Osteoblast (primary cell): Measurements from ENCODE around the gene NUDT4. TPM values are rescaled to one million over a fixed set of nuclear protein-coding genes. Genes with fewer than 3 reads are reported as not detected.

Source experiments
- DNase-seq: peaks from one replicate; pipeline ENCODE4 v3.0.0; 2011; ENCODE audit warnings: low spot score, mixed read lengths; ENCODE audit not compliant: insufficient read length; ENCODE audit errors: missing footprints
- H2AFZ ChIP-seq: 2 replicates; pipeline ENCODE4 v1.6.0; 2011; ENCODE audit warnings: mild to moderate bottlenecking, low read length
- H3K27ac ChIP-seq: 2 replicates; pipeline ENCODE4 v1.5.1; 2011; ENCODE audit warnings: mild to moderate bottlenecking, low read depth, low read length, moderate library complexity
- H3K27me3 ChIP-seq: 2 replicates; pipeline ENCODE4 v1.6.0; 2012; ENCODE audit warnings: mild to moderate bottlenecking, control low read depth, inconsistent platforms, low read length, moderate library complexity; ENCODE audit not compliant: insufficient read depth
- H3K36me3 ChIP-seq: 2 replicates; pipeline ENCODE4 v1.5.1; 2011; ENCODE audit warnings: mild to moderate bottlenecking, low read length, control low read depth, moderate library complexity; ENCODE audit not compliant: insufficient read depth
- H3K4me1 ChIP-seq: 2 replicates; pipeline ENCODE4 v1.5.1; 2011; ENCODE audit warnings: mild to moderate bottlenecking, low read length, control low read depth, moderate library complexity; ENCODE audit not compliant: insufficient read depth
- H3K4me2 ChIP-seq: 2 replicates; pipeline ENCODE4 v1.6.0; 2011; ENCODE audit warnings: mild to moderate bottlenecking, low read length; ENCODE audit not compliant: insufficient read depth
- H3K4me3 ChIP-seq: fragments of 200-600 bp; sonication (generic); 3 replicates; pipeline ENCODE4 v1.5.1; 2012; ENCODE audit warnings: mild to moderate bottlenecking, low read length, inconsistent platforms; ENCODE audit not compliant: insufficient read depth
- H3K79me2 ChIP-seq: 2 replicates; pipeline ENCODE4 v1.6.0; 2012; ENCODE audit warnings: mild to moderate bottlenecking, low read length, control low read depth, inconsistent platforms; ENCODE audit not compliant: insufficient read depth
- H3K9me3 ChIP-seq: 2 replicates; pipeline ENCODE4 v1.5.1; 2011; ENCODE audit warnings: low read depth, low read length, control low read depth
- H4K20me1 ChIP-seq: 2 replicates; pipeline ENCODE4 v1.6.0; 2012; ENCODE audit warnings: mild to moderate bottlenecking, low read length, control low read depth; ENCODE audit not compliant: insufficient read depth
- total RNA-seq: library from RNA; depleted of rRNA; stranded (reverse); fragments of >200 nt; gene quantifications from 2 replicates; pipeline ENCODE4 v1.2.3, GENCODE V29; 2012
- TF ChIP-seq, protein P1 (sequence below): IDR thresholded peaks from 2 replicates; pipeline ENCODE4 v1.5.1; 2011; ENCODE audit warnings: mild to moderate bottlenecking, low read depth, low read length, moderate library complexity; ENCODE audit errors: extremely low read depth

NUDT4 gene
- total RNA-seq, 1 donor: 145 TPM

DNA sequence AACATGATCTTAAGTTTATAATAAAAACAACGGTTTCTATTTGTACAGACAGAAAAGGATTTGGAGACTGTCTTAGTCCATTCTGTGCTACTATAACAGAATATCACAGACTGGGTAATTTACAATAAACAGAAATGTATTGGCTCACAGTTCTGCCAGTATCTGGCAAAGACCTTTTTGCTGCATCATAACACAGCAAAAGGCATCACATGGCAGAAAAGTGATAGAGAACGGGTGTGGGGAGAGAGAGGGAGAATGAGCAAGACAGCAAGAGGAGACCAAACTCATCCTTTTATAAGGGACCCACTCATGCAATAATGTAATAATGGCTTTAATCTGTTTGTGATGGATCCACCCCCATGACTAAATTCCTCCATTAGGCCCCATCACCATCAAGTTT is 17.0 kb upstream of the NUDT4 start:
- DNase-seq: no peak
- H3K36me3 ChIP-seq: no peaks in the 10 kb centered on the region
- peaks cover 10% of the 10 kb centered on the region for H3K4me1 ChIP-seq
- H3K4me2 ChIP-seq: no peak overlapping the region
- no peaks in the 10 kb centered on the region for H4K20me1 ChIP-seq
- TF ChIP-seq, protein P1, sequence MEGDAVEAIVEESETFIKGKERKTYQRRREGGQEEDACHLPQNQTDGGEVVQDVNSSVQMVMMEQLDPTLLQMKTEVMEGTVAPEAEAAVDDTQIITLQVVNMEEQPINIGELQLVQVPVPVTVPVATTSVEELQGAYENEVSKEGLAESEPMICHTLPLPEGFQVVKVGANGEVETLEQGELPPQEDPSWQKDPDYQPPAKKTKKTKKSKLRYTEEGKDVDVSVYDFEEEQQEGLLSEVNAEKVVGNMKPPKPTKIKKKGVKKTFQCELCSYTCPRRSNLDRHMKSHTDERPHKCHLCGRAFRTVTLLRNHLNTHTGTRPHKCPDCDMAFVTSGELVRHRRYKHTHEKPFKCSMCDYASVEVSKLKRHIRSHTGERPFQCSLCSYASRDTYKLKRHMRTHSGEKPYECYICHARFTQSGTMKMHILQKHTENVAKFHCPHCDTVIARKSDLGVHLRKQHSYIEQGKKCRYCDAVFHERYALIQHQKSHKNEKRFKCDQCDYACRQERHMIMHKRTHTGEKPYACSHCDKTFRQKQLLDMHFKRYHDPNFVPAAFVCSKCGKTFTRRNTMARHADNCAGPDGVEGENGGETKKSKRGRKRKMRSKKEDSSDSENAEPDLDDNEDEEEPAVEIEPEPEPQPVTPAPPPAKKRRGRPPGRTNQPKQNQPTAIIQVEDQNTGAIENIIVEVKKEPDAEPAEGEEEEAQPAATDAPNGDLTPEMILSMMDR: no peak
- no peak overlapping the region for H2AFZ ChIP-seq
- no peaks in the 10 kb centered on the region for H3K9me3 ChIP-seq
- H3K79me2 ChIP-seq: no peaks in the 10 kb centered on the region
- H3K27me3 ChIP-seq: no peaks in the 10 kb centered on the region
- H3K4me3 ChIP-seq: no peak overlapping the region
- H3K27ac ChIP-seq: no peak overlapping the region

DNA sequence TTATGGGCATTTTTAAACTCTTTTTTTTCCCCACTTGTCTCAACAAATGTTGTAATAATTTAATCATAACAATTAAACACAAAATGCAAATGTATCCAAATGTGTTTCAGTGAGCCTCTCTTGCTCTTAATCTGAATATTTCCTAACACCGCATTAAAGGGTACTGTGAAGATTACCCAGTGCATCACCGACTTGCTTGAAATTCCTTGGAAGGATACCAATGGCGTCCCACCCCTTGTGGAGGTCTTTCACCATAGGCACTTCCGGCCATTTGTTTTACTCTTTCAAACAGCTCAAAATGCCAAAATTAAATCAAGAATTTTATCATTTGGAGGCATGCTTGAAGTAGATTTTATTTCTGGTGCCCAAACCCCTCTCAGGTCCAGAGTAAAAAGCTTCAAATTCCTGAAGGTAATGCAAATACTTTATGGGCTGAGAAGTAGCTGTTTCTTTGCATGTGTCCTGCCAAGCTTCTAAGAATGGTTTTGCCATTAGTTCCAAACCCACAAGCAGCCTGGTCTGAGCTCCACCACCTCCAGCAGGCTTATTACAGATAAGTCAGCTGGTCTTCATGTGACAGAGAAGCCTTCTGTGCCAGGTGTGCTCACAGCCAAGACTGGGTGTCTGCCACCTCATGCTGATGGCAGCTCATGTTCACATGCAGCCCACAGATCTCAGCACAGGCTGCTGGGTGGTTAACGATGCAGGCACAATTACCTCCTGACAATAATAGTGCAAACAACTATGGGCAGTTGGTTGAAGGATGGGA is 16.4 kb upstream of the NUDT4 start:
- Histone ChIP-seq H4K20me1 (no peaks in the 10 kb centered on the region), H3K27me3 (no peaks in the 10 kb centered on the region), H3K9me3 (no peaks in the 10 kb centered on the region), H3K4me3 (no peak overlapping the region), H3K4me1 (peaks cover 14% of the 10 kb centered on the region), H2AFZ (no peak overlapping the region), H3K27ac (no peak overlapping the region), H3K4me2 (no peak overlapping the region), H3K79me2 (no peaks in the 10 kb centered on the region), H3K36me3 (no peaks in the 10 kb centered on the region)
- TF ChIP-seq, protein P1: no peak
- DNase-seq: peak; percentile 35

DNA sequence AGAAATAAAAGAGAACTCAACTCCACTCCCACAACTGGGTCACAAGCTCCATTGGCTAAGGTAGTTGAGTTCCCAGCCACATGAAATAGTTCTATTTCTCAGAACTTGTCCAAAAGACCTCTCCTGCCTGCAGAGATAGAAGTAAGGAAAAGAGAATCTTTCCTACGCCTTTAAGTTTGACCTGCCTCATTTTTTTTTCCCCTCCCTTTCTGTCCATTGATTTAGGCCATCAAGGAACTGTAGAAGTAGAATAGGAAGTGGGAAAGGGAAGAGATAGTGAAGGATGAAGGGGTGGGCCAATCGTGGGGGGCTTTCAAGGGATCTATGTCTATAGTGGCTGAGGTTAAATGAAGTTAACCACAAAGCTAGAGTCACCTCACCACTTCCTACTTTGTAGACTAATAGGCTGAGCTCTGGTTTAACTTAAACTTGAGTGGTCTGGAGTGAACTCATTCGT is 13.9 kb upstream of the NUDT4 start:
- no peaks in the 10 kb centered on the region for H3K9me3 ChIP-seq
- no peak overlapping the region for H3K4me3 ChIP-seq
- TF ChIP-seq, protein P1: no peak
- H4K20me1 ChIP-seq: no peaks in the 10 kb centered on the region
- no peaks in the 10 kb centered on the region for H3K36me3 ChIP-seq
- no peak overlapping the region for H2AFZ ChIP-seq
- no peak for DNase-seq
- H3K27me3 ChIP-seq: no peaks in the 10 kb centered on the region
- H3K4me1 ChIP-seq: peaks cover 14% of the 10 kb centered on the region
- no peak overlapping the region for H3K4me2 ChIP-seq
- H3K27ac ChIP-seq: no peak overlapping the region
- no peaks in the 10 kb centered on the region for H3K79me2 ChIP-seq

DNA sequence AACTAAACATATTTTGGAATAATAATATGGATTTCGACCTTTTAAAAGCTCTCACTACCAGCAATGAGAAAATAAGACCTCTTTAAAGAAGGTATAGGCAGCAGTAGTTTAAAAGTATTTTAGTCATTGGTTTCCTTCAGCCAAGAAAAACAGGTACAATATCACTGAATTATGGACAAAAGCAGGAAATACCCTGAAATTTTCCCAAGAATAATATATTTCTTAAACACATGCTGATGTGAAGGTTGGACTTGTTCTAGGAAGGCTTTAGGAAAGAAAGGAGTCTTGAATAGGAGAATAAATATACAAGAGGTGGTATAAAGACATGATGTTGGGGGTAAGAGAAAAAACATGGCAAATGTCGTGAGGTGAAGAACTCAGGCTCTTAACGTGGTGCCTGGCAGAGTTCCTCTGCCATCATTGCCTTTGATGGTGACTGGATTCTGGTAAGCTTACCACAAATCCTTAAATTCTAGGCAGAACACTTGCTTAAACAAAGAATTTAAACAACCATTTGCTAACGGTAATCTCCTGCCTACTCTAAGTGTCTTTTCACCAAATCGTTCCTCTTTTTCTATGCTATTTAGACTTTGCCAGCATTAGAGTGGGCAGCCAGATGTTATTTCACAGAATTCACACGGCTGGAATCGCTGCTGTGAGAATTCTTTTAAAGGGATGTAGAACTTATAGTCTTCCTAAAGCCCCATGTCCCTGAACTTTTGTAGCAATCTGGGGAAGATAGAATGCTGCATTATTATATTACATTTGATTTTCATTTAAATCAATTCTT is 11.9 kb upstream of the NUDT4 start:
- Histone ChIP-seq H3K79me2 (no peaks in the 10 kb centered on the region), H3K9me3 (no peaks in the 10 kb centered on the region), H4K20me1 (no peaks in the 10 kb centered on the region), H3K4me3 (no peak overlapping the region), H3K36me3 (no peaks in the 10 kb centered on the region), H3K4me2 (no peak overlapping the region), H3K27ac (no peak overlapping the region), H3K4me1 (peaks cover 14% of the 10 kb centered on the region), H2AFZ (peak overlapping the region; percentile 2), H3K27me3 (no peaks in the 10 kb centered on the region)
- TF ChIP-seq, protein P1: no peak
- DNase-seq: no peak
